Nephron progenitor cell (in vitro differentiated cells): Measurements from ENCODE around the gene MANEAL.

Experiments used
- DNase-seq: peaks from one replicate; pipeline ENCODE4 v3.0.0; 2021
- H3K27ac Mint-ChIP-seq: 2 replicates; pipeline ENCODE4 v1.8.0; 2021; ENCODE audit warnings: mild to moderate bottlenecking, moderate library complexity, mixed read lengths
- H3K27me3 Mint-ChIP-seq: 2 replicates; pipeline ENCODE4 v1.8.0; 2021; ENCODE audit warnings: mild to moderate bottlenecking, low read depth, mixed read lengths; ENCODE audit not compliant: poor library complexity
- H3K36me3 Mint-ChIP-seq: 2 replicates; pipeline ENCODE4 v1.8.0; 2021; ENCODE audit warnings: low read depth, mixed read lengths
- H3K4me1 Mint-ChIP-seq: 2 replicates; pipeline ENCODE4 v1.8.0; 2021; ENCODE audit warnings: mixed read lengths
- H3K4me3 Mint-ChIP-seq: 2 replicates; pipeline ENCODE4 v1.8.0; 2021; ENCODE audit warnings: mild to moderate bottlenecking, moderate library complexity, mixed read lengths
- H3K9me3 Mint-ChIP-seq: 2 replicates; pipeline ENCODE4 v1.8.0; 2021; ENCODE audit warnings: mild to moderate bottlenecking, moderate library complexity, mixed read lengths
- TF ChIP-seq, protein P1 (sequence below): fragments of 200-600 bp; sonication (generic); IDR thresholded peaks from 2 replicates; pipeline ENCODE4 v1.5.0; 2021; ENCODE audit warnings: antibody characterized with exemption

The MANEAL gene

DNA sequence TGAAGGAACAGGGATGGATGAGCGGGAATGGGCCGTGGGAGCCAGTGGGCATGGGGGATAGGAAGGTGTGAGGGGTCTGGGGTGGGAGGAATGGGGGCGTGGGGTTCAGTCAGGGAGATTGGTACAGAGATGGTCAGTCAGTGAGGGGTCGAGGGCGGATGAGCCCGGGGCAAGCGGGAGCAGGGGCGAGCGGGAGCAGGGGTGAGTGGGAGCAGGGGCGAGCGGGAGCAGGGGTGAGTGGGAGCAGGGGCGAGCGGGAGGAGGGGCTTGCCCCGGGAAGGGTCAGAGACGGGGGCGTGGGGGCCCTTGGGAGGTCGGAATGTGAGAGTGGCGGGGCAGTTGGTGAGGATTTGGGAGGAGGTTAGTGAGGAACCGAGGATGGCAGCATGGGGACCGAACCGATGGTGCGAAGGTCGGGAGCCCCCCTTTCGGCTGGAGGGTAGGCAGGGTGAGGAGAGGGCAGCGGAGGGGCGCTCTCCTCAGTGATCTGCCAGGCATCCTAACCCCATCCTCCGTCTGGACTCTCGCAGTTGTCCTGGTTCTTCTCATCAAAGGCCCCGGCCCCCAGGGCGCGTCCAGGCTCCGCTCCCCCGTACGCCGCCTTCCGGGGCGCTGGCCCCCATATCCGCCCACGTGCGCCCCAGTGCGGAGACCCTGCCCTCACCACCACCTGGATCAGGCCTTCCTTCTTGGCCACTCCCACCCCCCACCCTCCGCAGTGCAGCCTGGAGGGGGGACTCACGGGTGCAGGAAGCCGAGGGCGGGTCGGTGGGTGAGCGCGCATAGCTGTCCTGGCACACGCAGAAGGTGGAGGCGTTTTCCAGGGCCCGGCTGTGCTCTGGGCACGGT, 40.0 kb upstream of the MANEAL start:
- no peaks in the 10 kb centered on the region for H3K4me1 Mint-ChIP-seq

GRCh38 chr1:37755290-37755689, 38.4 kb upstream of the MANEAL start:
- no peak for DNase-seq
- H3K4me3 Mint-ChIP-seq: no peak overlapping the region
- TF ChIP-seq, protein P1, sequence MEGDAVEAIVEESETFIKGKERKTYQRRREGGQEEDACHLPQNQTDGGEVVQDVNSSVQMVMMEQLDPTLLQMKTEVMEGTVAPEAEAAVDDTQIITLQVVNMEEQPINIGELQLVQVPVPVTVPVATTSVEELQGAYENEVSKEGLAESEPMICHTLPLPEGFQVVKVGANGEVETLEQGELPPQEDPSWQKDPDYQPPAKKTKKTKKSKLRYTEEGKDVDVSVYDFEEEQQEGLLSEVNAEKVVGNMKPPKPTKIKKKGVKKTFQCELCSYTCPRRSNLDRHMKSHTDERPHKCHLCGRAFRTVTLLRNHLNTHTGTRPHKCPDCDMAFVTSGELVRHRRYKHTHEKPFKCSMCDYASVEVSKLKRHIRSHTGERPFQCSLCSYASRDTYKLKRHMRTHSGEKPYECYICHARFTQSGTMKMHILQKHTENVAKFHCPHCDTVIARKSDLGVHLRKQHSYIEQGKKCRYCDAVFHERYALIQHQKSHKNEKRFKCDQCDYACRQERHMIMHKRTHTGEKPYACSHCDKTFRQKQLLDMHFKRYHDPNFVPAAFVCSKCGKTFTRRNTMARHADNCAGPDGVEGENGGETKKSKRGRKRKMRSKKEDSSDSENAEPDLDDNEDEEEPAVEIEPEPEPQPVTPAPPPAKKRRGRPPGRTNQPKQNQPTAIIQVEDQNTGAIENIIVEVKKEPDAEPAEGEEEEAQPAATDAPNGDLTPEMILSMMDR: no peak
- H3K36me3 Mint-ChIP-seq: no peaks in the 10 kb centered on the region
- no peaks in the 10 kb centered on the region for H3K4me1 Mint-ChIP-seq
- no peak overlapping the region for H3K27ac Mint-ChIP-seq
- H3K27me3 Mint-ChIP-seq: peaks cover 24% of the 10 kb centered on the region
- no peaks in the 10 kb centered on the region for H3K9me3 Mint-ChIP-seq

More for the DNA sequence above, 40.0 kb upstream of the MANEAL start:
- no peak for DNase-seq
- Mint-ChIP-seq H3K9me3 (no peaks in the 10 kb centered on the region), H3K36me3 (no peaks in the 10 kb centered on the region), H3K27ac (no peak overlapping the region), H3K4me3 (peak overlapping the region; percentile 65), H3K27me3 (peaks cover 40% of the 10 kb centered on the region)
- TF ChIP-seq, protein P1: no peak

DNA sequence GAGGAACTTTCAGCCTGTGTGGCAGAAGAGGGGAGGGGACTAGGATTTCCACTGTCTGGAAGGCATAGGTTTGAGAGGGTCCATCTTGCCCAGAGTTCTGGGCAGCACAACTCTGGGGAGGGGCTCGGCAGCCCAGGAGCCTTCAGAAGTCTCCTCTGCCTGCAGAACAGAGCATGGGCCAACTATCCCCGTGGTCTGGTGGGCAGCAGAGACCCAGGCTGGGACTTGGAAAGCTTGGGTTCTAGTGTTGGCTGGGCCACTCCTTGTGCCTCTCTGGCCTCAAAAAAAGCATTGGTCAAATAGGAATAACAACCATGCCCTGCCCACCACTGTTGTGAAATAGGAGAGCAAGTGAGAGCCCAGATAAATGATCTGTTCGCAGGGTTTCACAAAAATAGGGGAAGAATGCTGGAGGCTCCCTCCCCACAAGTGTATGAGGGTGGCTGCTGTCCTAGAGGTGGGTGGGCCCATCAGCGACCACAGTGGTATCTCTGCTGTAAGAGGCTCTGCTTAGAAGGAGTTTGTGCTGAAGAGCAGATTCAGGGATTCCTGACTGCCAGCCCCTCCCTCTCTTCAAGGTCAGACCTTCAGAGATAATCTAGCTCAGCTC, 37.6 kb upstream of the MANEAL start:
- Mint-ChIP-seq H3K9me3 (no peaks in the 10 kb centered on the region), H3K27me3 (peaks cover 16% of the 10 kb centered on the region), H3K36me3 (no peaks in the 10 kb centered on the region), H3K4me1 (no peaks in the 10 kb centered on the region), H3K4me3 (no peak overlapping the region), H3K27ac (no peak overlapping the region)
- TF ChIP-seq, protein P1: no peak
- no peak for DNase-seq

DNA sequence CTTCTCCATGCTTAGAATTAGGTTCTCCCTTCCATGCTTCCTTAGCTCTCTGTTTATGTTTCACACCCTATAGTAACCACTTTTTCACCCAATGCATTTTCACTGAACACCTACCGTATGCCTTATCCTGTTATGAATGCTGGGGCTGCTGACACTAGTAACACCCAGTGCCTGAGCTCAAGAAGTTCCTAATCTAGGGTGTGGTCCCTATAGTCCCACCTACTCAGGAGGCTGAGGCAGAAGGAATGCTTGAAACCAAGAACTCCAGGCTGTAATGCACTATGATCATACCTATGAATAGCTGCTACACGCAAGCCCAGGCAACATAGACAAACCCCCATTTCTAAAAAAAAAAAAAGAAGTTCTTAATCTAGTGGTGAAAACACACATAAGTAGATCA, 34.2 kb upstream of the MANEAL start:
- Mint-ChIP-seq H3K27ac (no peak overlapping the region), H3K9me3 (peaks cover 3% of the 10 kb centered on the region), H3K27me3 (peaks cover 31% of the 10 kb centered on the region), H3K4me1 (peaks cover 1% of the 10 kb centered on the region), H3K4me3 (no peak overlapping the region), H3K36me3 (no peaks in the 10 kb centered on the region)
- TF ChIP-seq, protein P1: no peak
- DNase-seq: no peak

DNA sequence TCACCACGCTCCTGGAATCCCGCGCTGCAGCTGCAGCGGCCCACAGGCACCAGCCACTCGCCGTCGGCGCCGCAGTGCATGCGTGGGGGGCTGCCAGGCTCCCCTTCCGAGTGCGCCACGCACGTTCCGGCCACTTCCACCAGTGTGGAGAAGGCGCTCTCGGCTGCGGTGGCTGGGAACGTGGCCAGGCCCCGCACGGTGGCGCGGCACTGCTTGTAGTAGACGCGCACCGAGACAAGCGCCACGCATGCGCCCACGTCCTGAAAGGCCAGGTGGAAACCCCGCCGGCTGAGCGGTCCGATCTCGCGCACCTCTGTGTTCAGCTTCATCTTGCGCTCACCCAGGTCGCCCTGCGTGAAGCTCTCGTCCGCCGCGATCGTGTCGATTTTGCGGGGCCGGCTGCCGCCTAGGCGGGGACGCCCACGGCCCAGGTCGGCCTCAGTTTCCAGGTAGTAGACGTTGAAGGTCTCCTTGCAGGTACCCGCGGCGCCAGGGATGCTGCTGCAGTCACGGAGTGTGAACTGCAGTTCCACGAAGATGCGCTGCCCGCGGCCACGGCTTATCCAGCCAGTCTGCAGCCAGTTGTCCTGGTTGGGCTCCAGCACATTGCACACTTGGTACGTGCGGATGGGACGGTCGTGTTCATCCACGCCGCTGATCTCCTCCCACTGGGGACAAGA, 32.1 kb upstream of the MANEAL start:
- Mint-ChIP-seq H3K9me3 (peaks cover 5% of the 10 kb centered on the region), H3K27me3 (peaks cover 52% of the 10 kb centered on the region), H3K36me3 (no peaks in the 10 kb centered on the region), H3K4me1 (peaks cover 5% of the 10 kb centered on the region), H3K27ac (no peak overlapping the region), H3K4me3 (no peak overlapping the region)
- no peak for DNase-seq
- TF ChIP-seq, protein P1: no peak
